Measurements from ENCODE around the gene MLPH. TPM values are rescaled to one million over a fixed set of nuclear protein-coding genes. Genes with fewer than 3 reads are reported as not detected.

MLPH gene
- total RNA-seq, 1 donor from 2014 or later: 394 TPM

- Histone ChIP-seq H3K36me3 (no peaks in the 10 kb centered on the region), H3K4me1 (peaks cover 41% of the 10 kb centered on the region), H3K9me3 (no peaks in the 10 kb centered on the region), H3K4me3 (no peak overlapping the region), H3K27ac (no peak overlapping the region), H3K27me3 (ENCODE audit: low read depth) (peaks cover under 1% of the 10 kb centered on the region)
- DNase-seq (no peak), ATAC-seq (no peak)
- intact Hi-C loops (cut with DNase I): no loop called here
- TF ChIP-seq, protein P1, sequence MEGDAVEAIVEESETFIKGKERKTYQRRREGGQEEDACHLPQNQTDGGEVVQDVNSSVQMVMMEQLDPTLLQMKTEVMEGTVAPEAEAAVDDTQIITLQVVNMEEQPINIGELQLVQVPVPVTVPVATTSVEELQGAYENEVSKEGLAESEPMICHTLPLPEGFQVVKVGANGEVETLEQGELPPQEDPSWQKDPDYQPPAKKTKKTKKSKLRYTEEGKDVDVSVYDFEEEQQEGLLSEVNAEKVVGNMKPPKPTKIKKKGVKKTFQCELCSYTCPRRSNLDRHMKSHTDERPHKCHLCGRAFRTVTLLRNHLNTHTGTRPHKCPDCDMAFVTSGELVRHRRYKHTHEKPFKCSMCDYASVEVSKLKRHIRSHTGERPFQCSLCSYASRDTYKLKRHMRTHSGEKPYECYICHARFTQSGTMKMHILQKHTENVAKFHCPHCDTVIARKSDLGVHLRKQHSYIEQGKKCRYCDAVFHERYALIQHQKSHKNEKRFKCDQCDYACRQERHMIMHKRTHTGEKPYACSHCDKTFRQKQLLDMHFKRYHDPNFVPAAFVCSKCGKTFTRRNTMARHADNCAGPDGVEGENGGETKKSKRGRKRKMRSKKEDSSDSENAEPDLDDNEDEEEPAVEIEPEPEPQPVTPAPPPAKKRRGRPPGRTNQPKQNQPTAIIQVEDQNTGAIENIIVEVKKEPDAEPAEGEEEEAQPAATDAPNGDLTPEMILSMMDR (IDR thresholded peaks at IDR 0.05): no peak
Observed at GRCh38 chr2:237480556-237480955, 6.5 kb upstream of the MLPH start.

- no peak for DNase-seq
- no peak overlapping the region for H3K4me3 ChIP-seq
- H3K27ac ChIP-seq: no peak overlapping the region
- intact Hi-C loops (cut with DNase I): no loop called here
- H3K4me1 ChIP-seq: peaks cover 36% of the 10 kb centered on the region
- no peaks in the 10 kb centered on the region for H3K36me3 ChIP-seq
- peaks cover 5% of the 10 kb centered on the region for H3K27me3 ChIP-seq (ENCODE audit: low read depth)
- TF ChIP-seq, protein P1 (IDR thresholded peaks at IDR 0.05): no peak
- no peak for ATAC-seq
- H3K9me3 ChIP-seq: no peaks in the 10 kb centered on the region
Observed at GRCh38 chr2:237480988-237481525, 6.0 kb upstream of the MLPH start.

GRCh38 chr2:237482485-237482884 lies 4.6 kb upstream of the MLPH start:
- H3K27me3 ChIP-seq (ENCODE audit: low read depth): peaks cover 19% of the 10 kb centered on the region
- no peaks in the 10 kb centered on the region for H3K36me3 ChIP-seq
- intact Hi-C loops (cut with DNase I): no loop called here
- DNase-seq (peak; percentile 94), ATAC-seq (peak; percentile 91 to 93)
- TF ChIP-seq, protein P1 (IDR thresholded peaks at IDR 0.05): no peak
- H3K27ac ChIP-seq: peak overlapping the region; percentile 85
- H3K4me3 ChIP-seq: no peak overlapping the region
- H3K4me1 ChIP-seq: peaks cover 36% of the 10 kb centered on the region
- no peaks in the 10 kb centered on the region for H3K9me3 ChIP-seq

- H3K9me3 ChIP-seq: no peaks in the 10 kb centered on the region
- H3K27ac ChIP-seq: peak overlapping the region; percentile 85
- intact Hi-C loops (cut with DNase I): no loop called here
- TF ChIP-seq, protein P1 (IDR thresholded peaks at IDR 0.05): no peak
- H3K4me1 ChIP-seq: peaks cover 36% of the 10 kb centered on the region
- ATAC-seq: peak; percentile 74 to 83
- no peak overlapping the region for H3K4me3 ChIP-seq
- H3K36me3 ChIP-seq: no peaks in the 10 kb centered on the region
- peaks cover 26% of the 10 kb centered on the region for H3K27me3 ChIP-seq (ENCODE audit: low read depth)
- DNase-seq: peak; percentile 73
Observed at GRCh38 chr2:237483018-237483731, 3.9 kb upstream of the MLPH start.

DNA sequence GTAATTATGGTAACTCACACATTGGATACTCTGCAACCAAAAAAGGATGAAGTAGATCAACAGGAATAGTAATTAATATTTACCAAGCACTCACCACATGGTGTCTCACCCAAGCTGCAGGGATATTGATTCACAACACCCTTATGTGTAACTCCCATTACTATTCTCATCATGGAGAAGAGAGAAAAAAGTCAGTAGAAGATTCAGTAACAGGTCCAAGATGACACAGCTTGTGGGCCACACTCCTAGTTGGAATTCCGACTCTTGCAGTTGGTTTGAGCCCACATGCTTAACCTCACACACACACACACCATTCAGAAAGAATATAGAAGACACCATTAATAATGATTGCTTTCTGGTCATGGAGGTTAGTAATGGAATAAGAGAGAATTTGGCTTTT lies 1.7 kb upstream of the MLPH start:
- H3K27ac ChIP-seq: peak overlapping the region; percentile 85
- H3K4me1 ChIP-seq: peaks cover 31% of the 10 kb centered on the region
- intact Hi-C loops (cut with DNase I): no loop called here
- peaks cover 26% of the 10 kb centered on the region for H3K27me3 ChIP-seq (ENCODE audit: low read depth)
- H3K4me3 ChIP-seq: peak overlapping the region; percentile 69
- H3K36me3 ChIP-seq: no peaks in the 10 kb centered on the region
- H3K9me3 ChIP-seq: no peaks in the 10 kb centered on the region
- TF ChIP-seq, protein P1 (IDR thresholded peaks at IDR 0.05): no peak
- ATAC-seq: no peak
- no peak for DNase-seq

Measured in lower lobe of right lung (tissue), 2 donors.